SH-SY5Y (cell line): Measurements from ENCODE around the gene TACC2.
A peak's percentile ranks its signal among the peaks of the same experiment; 100 is the strongest.

Experiments used
- GATA2 ChIP-seq: IDR thresholded peaks from 2 replicates; pipeline ENCODE4 v1.6.1; 2011; ENCODE audit warnings: mild to moderate bottlenecking, low read depth, low read length
- GATA3 ChIP-seq: IDR thresholded peaks from 2 replicates; pipeline ENCODE4 v1.6.1; 2011; ENCODE audit warnings: low read depth, mild to moderate bottlenecking, low read length, moderate library complexity

Gene TACC2

GRCh38 chr10:122168598-122169394, 179.8 kb downstream of the TACC2 start:
- TF ChIP-seq GATA3 = no peak
- TF ChIP-seq GATA2 = no peak

GRCh38 chr10:122170802-122171201, 181.8 kb downstream of the TACC2 start:
- TF ChIP-seq GATA2 = no peak
- no peak for TF ChIP-seq GATA3

GRCh38 chr10:122171302-122172075, 182.5 kb downstream of the TACC2 start:
- TF ChIP-seq GATA2 (no peak), GATA3 (no peak)

GRCh38 chr10:122172361-122173008, 183.5 kb downstream of the TACC2 start:
- no peak for TF ChIP-seq GATA2
- TF ChIP-seq GATA3 = no peak

- TF ChIP-seq GATA2 = no peak
- no peak for TF ChIP-seq GATA3
These were observed 184.4 kb downstream of the TACC2 start for GRCh38 chr10:122173337-122173736.

GRCh38 chr10:122173766-122174435, 184.9 kb downstream of the TACC2 start:
- no peak for TF ChIP-seq GATA2

GRCh38 chr10:122176232-122177213, 187.6 kb downstream of the TACC2 start:
- TF ChIP-seq GATA3 (no peak), GATA2 (peak; percentile 22; the same call in 1 of the 2 replicates)

GRCh38 chr10:122178655-122179054, 189.7 kb downstream of the TACC2 start:
- TF ChIP-seq GATA3 = no peak
- TF ChIP-seq GATA2 = no peak

- TF ChIP-seq GATA3 = no peak
- no peak for TF ChIP-seq GATA2
These were observed 192.2 kb downstream of the TACC2 start for GRCh38 chr10:122181041-122181732.

- TF ChIP-seq GATA2 (no peak), GATA3 (no peak)
These were observed 192.9 kb downstream of the TACC2 start for GRCh38 chr10:122181876-122182275.

GRCh38 chr10:122182308-122182707, 193.3 kb downstream of the TACC2 start:
- no peak for TF ChIP-seq GATA2
- TF ChIP-seq GATA3 = no peak

- TF ChIP-seq GATA3 = no peak
- TF ChIP-seq GATA2 = no peak
These were observed 195.3 kb downstream of the TACC2 start for GRCh38 chr10:122184254-122184653.
